CD14-positive monocyte (primary cell): ENCODE results near the gene MMP27. TPM values are rescaled to one million over a fixed set of nuclear protein-coding genes. Genes with fewer than 3 reads are reported as not detected.
A peak's percentile ranks its signal among the peaks of the same experiment; 100 is the strongest.

Source experiments
- DNase-seq, 3 donors: peaks; one replicate each; pipeline ENCODE4 v3.0.0-alpha.2; 2011 to 2022
- H2AFZ ChIP-seq: 2 replicates; pipeline ENCODE4 v1.6.0; 2012; ENCODE audit warnings: mild to moderate bottlenecking, low read depth, low read length, inconsistent platforms; ENCODE audit not compliant: insufficient read depth, poor library complexity, severe bottlenecking
- H3K27ac ChIP-seq, 2 donors: 1 replicate in 1 of 2; 2 replicates in 1 of 2; pipeline ENCODE4 v1.5.1; 2012 to 2013; ENCODE audit warnings: low read length in 2 of 2, control low read depth in 1 of 2, inconsistent platforms in 1 of 2, low read depth in 1 of 2, mild to moderate bottlenecking in 1 of 2
- H3K27me3 ChIP-seq, 2 donors: one replicate each; pipeline versions ENCODE4 v1.6.0 to v1.6.1; 2011 to 2013; ENCODE audit warnings: low read length in 2 of 2; ENCODE audit not compliant: control insufficient read depth in 2 of 2, insufficient read depth in 2 of 2
- H3K36me3 ChIP-seq, 2 donors: replicated peaks in 1 of 2; 1 replicate in 1 of 2; 2 replicates in 1 of 2; pipeline versions ENCODE4 v1.5.1 to v1.6.1; 2012 to 2013; ENCODE audit warnings: low read length in 2 of 2, control low read depth in 1 of 2, inconsistent platforms in 1 of 2, mild to moderate bottlenecking in 1 of 2; ENCODE audit not compliant: insufficient read depth in 2 of 2, control insufficient read depth in 1 of 2
- H3K4me1 ChIP-seq, 2 donors: 1 replicate in 1 of 2; 2 replicates in 1 of 2; pipeline versions ENCODE4 v1.5.1 to v1.6.1; 2012 to 2013; ENCODE audit warnings: low read length in 2 of 2, control low read depth in 1 of 2, inconsistent platforms in 1 of 2, mild to moderate bottlenecking in 1 of 2, moderate library complexity in 1 of 2; ENCODE audit not compliant: insufficient read depth in 2 of 2, control insufficient read depth in 1 of 2
- H3K4me2 ChIP-seq: replicated peaks from 2 replicates; pipeline ENCODE3; 2012; ENCODE audit warnings: low read length, moderate library complexity, mild to moderate bottlenecking; ENCODE audit not compliant: poor library complexity, severe bottlenecking; ENCODE audit errors: extremely low read depth
- H3K4me3 ChIP-seq, 3 experiments: fragments of 200-600 bp in 1 of 3; sonication (generic) in 1 of 3; replicated peaks in 1 of 3; 1 replicate in 2 of 3; 2 replicates in 1 of 3; pipeline ENCODE4 v1.5.1; 2011 to 2013; ENCODE audit warnings: low read length in 3 of 3, mild to moderate bottlenecking in 3 of 3, control low read depth in 2 of 3, low read depth in 2 of 3, inconsistent platforms in 1 of 3, moderate library complexity in 1 of 3
- H3K79me2 ChIP-seq: 2 replicates; pipeline ENCODE4 v1.6.0; 2012; ENCODE audit warnings: mild to moderate bottlenecking, control low read depth, inconsistent platforms, low read length, moderate library complexity; ENCODE audit not compliant: insufficient read depth
- H3K9ac ChIP-seq: 2 replicates; pipeline ENCODE4 v1.6.0; 2017; ENCODE audit warnings: low read length, mild to moderate bottlenecking; ENCODE audit not compliant: insufficient read depth, poor library complexity, severe bottlenecking
- H3K9me3 ChIP-seq, 2 donors: replicated peaks in 1 of 2; 1 replicate in 1 of 2; 2 replicates in 1 of 2; pipeline versions ENCODE4 v1.5.1 to v1.6.1; 2012 to 2013; ENCODE audit warnings: low read length in 2 of 2, control low read depth in 1 of 2; ENCODE audit not compliant: control insufficient read depth in 1 of 2, insufficient read depth in 1 of 2
- H4K20me1 ChIP-seq: 2 replicates; pipeline ENCODE4 v1.6.0; 2012; ENCODE audit warnings: mild to moderate bottlenecking, low read length, control low read depth, moderate library complexity; ENCODE audit not compliant: insufficient read depth
- H3K27ac Mint-ChIP-seq, 7 donors: one replicate each; pipeline ENCODE4 v1.8.0; 2020; ENCODE audit warnings: mild to moderate bottlenecking in 7 of 7, mixed read lengths in 7 of 7, moderate library complexity in 6 of 7, inconsistent platforms in 2 of 7
- H3K27me3 Mint-ChIP-seq, 3 donors: one replicate each; pipeline ENCODE4 v1.8.0; 2021 to 2022; ENCODE audit warnings: low read depth in 3 of 3, mild to moderate bottlenecking in 3 of 3, mixed read lengths in 3 of 3, moderate library complexity in 3 of 3, inconsistent platforms in 1 of 3
- H3K36me3 Mint-ChIP-seq, 2 donors: one replicate each; pipeline ENCODE4 v1.8.0; 2020; ENCODE audit warnings: mixed read lengths in 2 of 2, inconsistent platforms in 1 of 2, mild to moderate bottlenecking in 1 of 2
- H3K4me1 Mint-ChIP-seq: one replicate; pipeline ENCODE4 v1.8.0; 2020; ENCODE audit warnings: mild to moderate bottlenecking, mixed read lengths
- H3K4me3 Mint-ChIP-seq, 2 donors: one replicate each; pipeline ENCODE4 v1.8.0; 2020; ENCODE audit warnings: mild to moderate bottlenecking in 2 of 2, mixed read lengths in 2 of 2, moderate library complexity in 1 of 2
- H3K9me3 Mint-ChIP-seq, 7 donors: one replicate each; pipeline ENCODE4 v1.8.0; 2020 to 2022; ENCODE audit warnings: mixed read lengths in 7 of 7, mild to moderate bottlenecking in 6 of 7, moderate library complexity in 6 of 7, inconsistent platforms in 2 of 7
- CTCF ChIP-seq: fragments of 200-600 bp; IDR thresholded peaks from one replicate; pipeline ENCODE4 v1.8.0; 2022; ENCODE audit warnings: antibody characterized with exemption, mild to moderate bottlenecking
- WGBS: methylation state at CpG from one replicate; pipeline ENCODE4 v1.1.5; 2013; ENCODE audit warnings: missing lambda C conversion rate; ENCODE audit not compliant: insufficient coverage; 5-methylcytosine and 5-hydroxymethylcytosine counted together
- intact Hi-C, 2 donors: fragments of 100-400 bp; cut with micrococcal nuclease; formaldehyde crosslinking; loops; one replicate each; pipeline versions ENCODE4 v1.15.0 to v1.15.1; 2023
- polyA plus RNA-seq, 3 donors: library from polyadenylated mRNA; depleted of rRNA in 1 of 3; unstranded in 2 of 3; stranded (reverse) in 1 of 3; fragments of 300-500 nt in 2 of 3; fragments of >200 nt in 1 of 3; fragmentation: Illumina TruSeq in 2 of 3; gene quantifications; 1 replicate in 2 of 3; 2 replicates in 1 of 3; pipeline ENCODE4 v1.2.3, GENCODE V29; 2012 to 2021

Gene MMP27
- polyA plus RNA-seq, 3 donors, result not detected

DNA sequence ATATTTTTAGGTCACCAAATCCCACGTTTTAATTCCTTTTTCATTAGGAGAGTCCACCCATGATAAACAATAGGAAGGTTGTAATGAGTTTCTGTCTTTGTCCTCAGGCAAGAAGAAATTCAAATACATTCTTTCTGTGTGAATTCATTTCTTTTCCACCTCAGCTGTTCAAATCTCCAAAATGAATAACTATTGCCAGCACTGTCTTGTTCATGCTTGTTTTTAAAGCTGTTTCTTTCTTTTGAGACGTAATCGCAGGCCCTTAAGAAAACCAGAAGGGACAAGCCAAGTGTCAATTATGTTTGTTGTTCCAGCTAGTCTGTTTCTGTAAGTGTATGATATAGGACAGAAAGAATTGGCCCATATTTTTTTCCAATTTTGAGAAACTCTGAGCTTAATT is 20.2 kb downstream of the MMP27 start:
- no CpG with 5 or more reads among the region's 3 CpGs for WGBS
- Mint-ChIP-seq H3K9me3 (peaks cover 0 to 3% (median 0%) of the 10 kb centered on the region in 7 donors), H3K4me3 (no peak overlapping the region), H3K27me3 (peaks cover 0 to 3% (median 0%) of the 10 kb centered on the region in 3 donors), H3K36me3 (no peaks in the 10 kb centered on the region), H3K4me1 (peaks cover 26% of the 10 kb centered on the region), H3K27ac (peak overlapping the region in 2 of 7 donors; percentile 6 to 43)
- H3K27me3 ChIP-seq, result no peaks in the 10 kb centered on the region
- TF ChIP-seq CTCF, result no peak
- H3K9ac ChIP-seq, result no peak overlapping the region
- peaks cover 24 to 31% of the 10 kb centered on the region in 2 donors for H3K4me1 ChIP-seq
- H3K36me3 ChIP-seq, result no peaks in the 10 kb centered on the region
- no peaks in the 10 kb centered on the region for H3K9me3 ChIP-seq
- no peak overlapping the region for H3K4me2 ChIP-seq
- no peaks in the 10 kb centered on the region for H3K79me2 ChIP-seq
- H3K27ac ChIP-seq, result peak overlapping the region in 1 of 2 donors; percentile 19
- no peak for DNase-seq
- H2AFZ ChIP-seq, result no peak overlapping the region
- no peaks in the 10 kb centered on the region for H4K20me1 ChIP-seq
- H3K4me3 ChIP-seq, result no peak overlapping the region
- intact Hi-C loops, result no loop called here

GRCh38 chr11:102683277-102683676 is 22.3 kb downstream of the MMP27 start:
- Mint-ChIP-seq H3K27ac (peak overlapping the region in 1 of 7 donors; percentile 58), H3K4me3 (no peak overlapping the region), H3K36me3 (no peaks in the 10 kb centered on the region), H3K27me3 (no peaks in the 10 kb centered on the region), H3K4me1 (peaks cover 26% of the 10 kb centered on the region), H3K9me3 (peaks cover 0 to 3% (median 2%) of the 10 kb centered on the region in 7 donors)
- 100% methylated on average over 1 of the region's 4 CpGs for WGBS
- Histone ChIP-seq H3K27me3 (no peaks in the 10 kb centered on the region), H2AFZ (no peak overlapping the region), H3K27ac (no peak overlapping the region), H3K36me3 (no peaks in the 10 kb centered on the region), H3K4me2 (no peak overlapping the region), H3K4me1 (peaks cover 24 to 44% of the 10 kb centered on the region in 2 donors), H3K79me2 (no peaks in the 10 kb centered on the region), H3K9ac (no peak overlapping the region), H3K4me3 (no peak overlapping the region), H4K20me1 (no peaks in the 10 kb centered on the region), H3K9me3 (no peaks in the 10 kb centered on the region)
- no peak for TF ChIP-seq CTCF
- intact Hi-C loops, result no loop called here
- no peak for DNase-seq
